C4-2B (cell line): ENCODE data around the gene MYL7.

Experiments
- ZFX ChIP-seq: fragments of 450-650 bp; IDR thresholded peaks from 2 replicates; pipeline ENCODE4 v1.6.1; 2017
- TF ChIP-seq, protein P1 (sequence below): fragments of 450-650 bp; conservative IDR thresholded peaks from 2 replicates; pipeline ENCODE4 v1.5.1; 2017; ENCODE audit warnings: mild to moderate bottlenecking

DNA sequence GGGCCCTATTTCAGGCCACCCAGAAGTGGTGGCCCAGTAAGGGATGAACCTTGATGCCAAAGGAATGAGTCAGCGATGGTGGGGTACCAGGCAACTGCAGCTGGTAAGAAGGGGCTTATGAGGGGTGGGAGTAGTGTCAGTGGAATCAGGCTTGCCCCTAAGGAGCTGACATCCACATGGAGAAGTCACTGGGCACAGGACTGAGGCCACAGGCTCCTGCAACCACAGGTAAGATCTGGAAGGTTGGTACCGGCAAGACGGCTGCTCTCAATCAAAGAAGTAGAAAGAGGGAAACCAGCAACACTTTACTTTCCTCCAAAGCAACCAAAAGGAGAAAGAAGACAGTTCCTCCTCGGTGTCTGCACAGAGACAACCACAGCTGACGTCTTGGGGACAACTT, 45.6 kb upstream of the MYL7 start:
- TF ChIP-seq, protein P1, sequence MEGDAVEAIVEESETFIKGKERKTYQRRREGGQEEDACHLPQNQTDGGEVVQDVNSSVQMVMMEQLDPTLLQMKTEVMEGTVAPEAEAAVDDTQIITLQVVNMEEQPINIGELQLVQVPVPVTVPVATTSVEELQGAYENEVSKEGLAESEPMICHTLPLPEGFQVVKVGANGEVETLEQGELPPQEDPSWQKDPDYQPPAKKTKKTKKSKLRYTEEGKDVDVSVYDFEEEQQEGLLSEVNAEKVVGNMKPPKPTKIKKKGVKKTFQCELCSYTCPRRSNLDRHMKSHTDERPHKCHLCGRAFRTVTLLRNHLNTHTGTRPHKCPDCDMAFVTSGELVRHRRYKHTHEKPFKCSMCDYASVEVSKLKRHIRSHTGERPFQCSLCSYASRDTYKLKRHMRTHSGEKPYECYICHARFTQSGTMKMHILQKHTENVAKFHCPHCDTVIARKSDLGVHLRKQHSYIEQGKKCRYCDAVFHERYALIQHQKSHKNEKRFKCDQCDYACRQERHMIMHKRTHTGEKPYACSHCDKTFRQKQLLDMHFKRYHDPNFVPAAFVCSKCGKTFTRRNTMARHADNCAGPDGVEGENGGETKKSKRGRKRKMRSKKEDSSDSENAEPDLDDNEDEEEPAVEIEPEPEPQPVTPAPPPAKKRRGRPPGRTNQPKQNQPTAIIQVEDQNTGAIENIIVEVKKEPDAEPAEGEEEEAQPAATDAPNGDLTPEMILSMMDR, result no peak
- TF ChIP-seq ZFX, result no peak
